Measurements from ENCODE around the gene CCNY.

GRCh38 chr10:35480142-35480541, 143.8 kb downstream of the CCNY start:
- no peak for TF ChIP-seq POLR2A (IDR thresholded peaks at IDR 0.05)
- no peak for TF ChIP-seq CTCF (IDR thresholded peaks at IDR 0.05)
- no peak for TF ChIP-seq POLR2AphosphoS5 (IDR thresholded peaks at IDR 0.05)
